BJ (cell line): ENCODE measurements around the gene FLAD1. TPM values are rescaled to one million over a fixed set of nuclear protein-coding genes. Genes with fewer than 3 reads are reported as not detected.

ENCODE experiments used
- CTCF ChIA-PET: fragments of 350-600 bp; formaldehyde crosslinking; extraction: SDS; loops from one replicate; lab custom pipeline; 2021; ENCODE audit warnings: antibody characterized with exemption, inconsistent platforms; lab: Yijun Ruan, JAX
- POLR2A ChIA-PET: fragments of 300-600 bp; sonication (Branson Sonifier 250); formaldehyde crosslinking; extraction: SDS; loops from one replicate; lab custom pipeline; 2021; ENCODE audit warnings: antibody characterized with exemption; lab: Charles Lee
- DNase-seq: peaks from one replicate; pipeline ENCODE4 v3.0.0-alpha.2; 2011; ENCODE audit warnings: low read depth
- H3K27me3 ChIP-seq: 2 replicates; pipeline ENCODE4 v1.6.0; 2011; ENCODE audit warnings: low read length; ENCODE audit not compliant: control insufficient read depth, insufficient read depth
- H3K36me3 ChIP-seq: 2 replicates; pipeline ENCODE4 v1.5.1; 2011; ENCODE audit warnings: low read length; ENCODE audit not compliant: control insufficient read depth, insufficient read depth
- H3K4me3 ChIP-seq: 2 replicates; pipeline ENCODE4 v1.5.1; 2011; ENCODE audit warnings: low read depth, mild to moderate bottlenecking, control low read depth, low read length
- polyA plus RNA-seq: library from polyadenylated mRNA; depleted of rRNA; stranded (reverse); fragments of >200 nt; gene quantifications from 2 replicates; pipeline ENCODE4 v1.2.3, GENCODE V29; 2011
- TF ChIP-seq, protein P1 (sequence below): IDR thresholded peaks from 2 replicates; pipeline ENCODE4 v1.5.1; 2011; ENCODE audit warnings: low read depth, mild to moderate bottlenecking, control low read depth, inconsistent platforms, low read length, moderate library complexity; ENCODE audit not compliant: insufficient read depth

Gene FLAD1
- polyA plus RNA-seq, 1 experiment = 40.5 TPM

DNA sequence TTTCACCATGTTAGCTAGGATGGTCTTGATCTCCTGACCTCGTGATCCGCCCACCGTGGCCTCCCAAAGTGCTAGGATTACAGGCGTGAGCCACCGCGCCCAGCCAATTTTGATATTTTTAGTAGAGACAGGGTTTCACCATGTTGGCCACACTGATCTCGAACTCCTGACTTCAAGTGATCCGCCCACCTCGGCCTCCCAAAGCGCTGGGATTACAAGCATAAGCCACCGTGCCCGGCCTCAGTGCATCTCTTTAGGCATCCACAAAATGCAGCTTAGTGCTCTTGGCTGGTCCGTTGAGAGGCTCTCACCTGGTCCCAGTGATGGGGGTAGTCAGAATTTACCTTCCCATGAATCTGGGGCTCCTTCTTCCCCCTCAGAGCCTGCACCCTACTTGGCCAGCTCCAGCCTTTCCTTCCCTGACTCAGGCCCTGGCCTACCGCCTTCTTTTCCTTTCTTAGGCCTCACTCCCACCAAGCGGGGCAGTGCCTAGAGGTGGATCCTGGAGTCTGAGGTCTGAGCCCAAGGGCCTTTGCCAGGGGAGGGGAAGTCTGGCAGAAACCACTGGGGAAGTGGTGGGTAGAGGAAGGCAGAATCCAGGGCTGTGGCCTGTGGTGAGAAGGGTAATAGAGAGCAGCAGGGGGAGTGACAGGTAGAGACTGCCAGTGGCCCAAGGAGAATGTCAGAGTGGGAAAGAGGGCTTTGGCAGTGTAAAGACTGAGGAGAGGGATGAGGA, 14.0 kb downstream of the FLAD1 start:
- DNase-seq = no peak
- H3K27me3 ChIP-seq = no peaks in the 10 kb centered on the region
- POLR2A ChIA-PET = interaction anchor here (0.7 kb wide), 1 partner anchor 1123 kb away, joined by 11 read pairs; no protein-coding TSS in a partner anchor
- TF ChIP-seq, protein P1, sequence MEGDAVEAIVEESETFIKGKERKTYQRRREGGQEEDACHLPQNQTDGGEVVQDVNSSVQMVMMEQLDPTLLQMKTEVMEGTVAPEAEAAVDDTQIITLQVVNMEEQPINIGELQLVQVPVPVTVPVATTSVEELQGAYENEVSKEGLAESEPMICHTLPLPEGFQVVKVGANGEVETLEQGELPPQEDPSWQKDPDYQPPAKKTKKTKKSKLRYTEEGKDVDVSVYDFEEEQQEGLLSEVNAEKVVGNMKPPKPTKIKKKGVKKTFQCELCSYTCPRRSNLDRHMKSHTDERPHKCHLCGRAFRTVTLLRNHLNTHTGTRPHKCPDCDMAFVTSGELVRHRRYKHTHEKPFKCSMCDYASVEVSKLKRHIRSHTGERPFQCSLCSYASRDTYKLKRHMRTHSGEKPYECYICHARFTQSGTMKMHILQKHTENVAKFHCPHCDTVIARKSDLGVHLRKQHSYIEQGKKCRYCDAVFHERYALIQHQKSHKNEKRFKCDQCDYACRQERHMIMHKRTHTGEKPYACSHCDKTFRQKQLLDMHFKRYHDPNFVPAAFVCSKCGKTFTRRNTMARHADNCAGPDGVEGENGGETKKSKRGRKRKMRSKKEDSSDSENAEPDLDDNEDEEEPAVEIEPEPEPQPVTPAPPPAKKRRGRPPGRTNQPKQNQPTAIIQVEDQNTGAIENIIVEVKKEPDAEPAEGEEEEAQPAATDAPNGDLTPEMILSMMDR = no peak
- CTCF ChIA-PET = interaction anchor here (1.3 to 9.0 kb wide), 9 partner anchors 14 to 518 kb away, joined by 6 to 95 read pairs (median 23); partner anchors contain the start of genes FLAD1, PBXIP1, PYGO2 and SHC1
- H3K4me3 ChIP-seq = no peak overlapping the region
- no peaks in the 10 kb centered on the region for H3K36me3 ChIP-seq

DNA sequence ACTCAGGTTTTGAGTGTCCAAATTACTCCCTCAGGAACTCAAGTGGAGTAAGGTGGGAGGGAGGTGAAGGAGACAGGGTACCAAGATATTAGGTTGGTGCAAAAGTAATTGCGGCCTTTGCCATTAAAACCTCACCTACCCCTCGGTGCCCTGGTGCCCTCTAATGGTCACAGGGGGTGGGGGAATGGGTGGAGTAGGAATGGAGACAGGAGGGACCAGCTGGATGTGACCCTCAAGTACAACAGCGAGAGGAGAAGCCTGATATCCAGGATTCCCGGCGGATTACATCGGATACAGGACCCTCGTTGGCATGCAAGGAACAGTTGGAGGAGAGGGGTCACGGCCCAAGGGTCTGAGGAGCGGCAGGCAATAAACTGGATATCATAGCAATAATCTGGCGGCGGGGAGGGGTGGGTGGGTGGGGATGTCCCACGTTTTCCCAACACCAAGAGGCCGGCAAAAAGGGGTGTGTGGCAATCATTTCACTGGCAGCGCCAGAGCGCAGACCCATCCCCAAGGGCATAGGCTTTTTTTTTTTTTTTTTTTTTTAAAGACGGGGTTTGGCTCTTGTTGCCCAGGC, 15.1 kb downstream of the FLAD1 start:
- TF ChIP-seq, protein P1 = no peak
- ChIA-PET CTCF (interaction anchor here (0.7 to 9.0 kb wide), 22 partner anchors 10 to 124 kb away, joined by 3 to 95 read pairs (median 6); partner anchors contain the start of genes CKS1B, FLAD1, PBXIP1 and PMVK), POLR2A (interaction anchor here (0.6 kb wide), 1 partner anchor 1116 kb away, joined by 7 read pairs; no protein-coding TSS in a partner anchor)

DNA sequence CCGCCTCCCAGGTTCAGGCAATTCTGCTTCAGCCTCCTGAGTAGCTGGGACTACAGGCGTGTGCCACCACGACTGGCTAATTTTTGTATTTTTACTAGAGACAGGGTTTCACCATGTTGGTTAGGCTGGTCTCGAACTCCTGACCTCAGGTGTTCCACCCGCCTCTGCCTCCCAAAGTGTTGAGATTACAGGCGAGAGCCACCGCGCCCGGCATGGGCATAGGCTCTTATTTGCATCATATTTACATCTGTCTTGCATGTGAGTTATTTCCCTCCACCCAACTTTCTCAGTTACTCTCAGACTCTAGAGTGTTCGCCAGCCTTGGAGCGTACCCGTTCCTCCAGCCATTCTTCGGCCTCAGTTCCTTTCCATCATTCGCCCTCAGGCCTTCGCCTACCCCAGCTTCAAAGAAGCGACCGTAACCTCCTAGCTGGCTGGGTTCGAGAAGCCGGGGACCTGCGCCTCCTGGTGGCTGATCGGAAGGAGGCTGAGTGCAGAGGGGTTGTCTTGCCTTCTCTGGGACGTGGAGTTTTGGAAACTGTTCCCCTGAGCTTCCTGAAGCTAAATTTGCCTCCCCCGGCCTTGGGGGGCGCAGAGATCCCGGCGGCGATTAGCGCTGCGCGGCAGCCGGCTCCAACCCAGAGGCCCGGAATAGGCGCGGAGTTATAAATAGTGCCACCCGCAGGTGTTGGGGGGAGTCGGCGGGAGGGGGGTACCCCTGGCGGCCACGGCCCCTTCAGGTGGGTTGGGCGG, 15.8 kb downstream of the FLAD1 start:
- no peaks in the 10 kb centered on the region for H3K27me3 ChIP-seq
- ChIA-PET CTCF (interaction anchor here (0.7 to 9.0 kb wide), 25 partner anchors 11 to 439 kb away, joined by 3 to 95 read pairs (median 6); partner anchors contain the start of genes CKS1B, FLAD1, PBXIP1 and PMVK), POLR2A (interaction anchor here (0.6 kb wide), 1 partner anchor 1115 kb away, joined by 7 read pairs; no protein-coding TSS in a partner anchor)
- H3K4me3 ChIP-seq = peak overlapping the region; percentile 27
- TF ChIP-seq, protein P1 = peak; percentile 96
- DNase-seq = no peak
- no peaks in the 10 kb centered on the region for H3K36me3 ChIP-seq

More for the DNA sequence above, 15.1 kb downstream of the FLAD1 start:
- no peaks in the 10 kb centered on the region for H3K36me3 ChIP-seq
- no peak for DNase-seq
- no peaks in the 10 kb centered on the region for H3K27me3 ChIP-seq
- no peak overlapping the region for H3K4me3 ChIP-seq

DNA sequence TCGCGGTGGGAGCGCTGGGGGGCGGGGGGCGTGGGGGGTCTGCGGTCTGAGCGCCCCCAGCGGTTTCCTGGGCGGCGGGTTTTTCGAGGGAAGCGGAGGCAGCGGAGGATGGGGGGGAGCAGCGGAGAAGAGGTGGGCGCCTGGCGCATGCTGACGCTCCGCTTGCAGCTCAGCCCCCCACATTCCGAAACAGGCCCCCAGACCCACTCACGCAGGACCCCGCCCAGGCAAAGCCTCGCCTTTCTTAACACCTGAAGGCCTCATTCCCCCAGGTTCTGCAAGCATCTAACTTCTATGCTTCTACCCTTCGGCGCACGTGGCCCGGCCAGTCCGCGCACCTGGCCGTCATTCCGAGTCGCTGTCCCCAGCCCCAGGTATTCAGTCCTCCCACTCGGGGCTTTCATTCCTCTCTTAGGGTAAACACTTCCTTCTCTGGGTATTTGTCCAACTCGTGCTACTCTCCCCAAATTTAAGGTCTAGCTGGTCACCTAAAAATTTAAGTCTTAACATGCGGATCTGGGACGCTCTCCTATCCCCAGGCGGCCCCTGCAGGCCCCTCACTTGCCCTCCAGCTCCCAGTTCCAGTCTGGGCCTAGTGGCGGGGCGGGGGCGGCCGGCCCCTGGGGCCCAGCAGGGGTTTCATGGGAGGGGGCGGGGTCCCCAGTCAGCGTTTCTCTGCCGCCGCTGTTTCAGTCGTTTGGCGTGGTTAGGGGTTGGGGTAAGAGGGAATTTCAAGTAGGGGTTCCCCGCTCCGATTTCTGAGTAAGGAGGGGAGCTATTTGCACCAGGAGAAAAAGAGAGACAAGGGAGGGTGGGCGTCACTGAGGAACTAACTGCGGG, 16.6 kb downstream of the FLAD1 start:
- DNase-seq = no peak
- POLR2A ChIA-PET = interaction anchor here (0.6 kb wide), 1 partner anchor 29 kb away, joined by 3 read pairs; no protein-coding TSS in a partner anchor
- CTCF ChIA-PET = interaction anchor here (0.7 to 9.0 kb wide), 24 partner anchors 12 to 440 kb away, joined by 3 to 95 read pairs (median 6); partner anchors contain the start of genes ADAM15, CKS1B, FLAD1 and PBXIP1

More for the DNA sequence above, 16.6 kb downstream of the FLAD1 start:
- H3K27me3 ChIP-seq = no peaks in the 10 kb centered on the region
- H3K4me3 ChIP-seq = peak overlapping the region; percentile 64
- TF ChIP-seq, protein P1 = no peak
- no peaks in the 10 kb centered on the region for H3K36me3 ChIP-seq
